ENCODE results near the gene N4BP2. TPM values are rescaled to one million over a fixed set of nuclear protein-coding genes. Genes with fewer than 3 reads are reported as not detected.
"Not testable (repeated sequence)": the region's sequence is repeated elsewhere in the genome, so short reads cannot be mapped to it uniquely, and the experiment has no call there.

The N4BP2 gene
- total RNA-seq (2021) (6.5 and 7.8 TPM in 2 replicates), Bru-seq, nascent RNA (percentile 72 among the genes with signal in this experiment), BruChase-seq, experiment 1, labeled RNA remaining after a 2-hour chase (percentile 73 among the genes with signal in this experiment), BruChase-seq, experiment 2, labeled RNA remaining after a 6-hour chase (percentile 73 among the genes with signal in this experiment)
- long read RNA-seq, partial matches to known transcripts: 0 of 1 reads
- long read RNA-seq, other reads (novel, unspliced or antisense): 1 of 1 reads

- peak; percentile 65 to 79 for DNase-seq
- Histone ChIP-seq H3K9me3 (ENCODE audit: insufficient read depth, low read depth) (no peaks in the 10 kb centered on the region), H3K9me2 (ENCODE audit: insufficient read depth) (no peaks in the 10 kb centered on the region), H4K20me1 (ENCODE audit: insufficient read depth) (no peaks in the 10 kb centered on the region), H3K27me3 (ENCODE audit: insufficient read depth, low read depth) (no peaks in the 10 kb centered on the region), H3F3A (ENCODE audit: insufficient read depth, low read depth) (peaks cover 7% of the 10 kb centered on the region), H3K4me1 (replicated peaks; ENCODE audit: insufficient read depth) (peaks cover 26% of the 10 kb centered on the region), H3K79me2 (ENCODE audit: low read depth) (peaks cover 24% of the 10 kb centered on the region), H3K4me2 (peak within 1 kb of the TSS; percentile 95), H3K36me3 (ENCODE audit: low read depth) (no peaks in the 10 kb centered on the region), H3K27ac (peak within 1 kb of the TSS; percentile 88), H3K4me3 (peak within 1 kb of the TSS; percentile 93), H2AFZ (peak within 1 kb of the TSS; percentile 98)
- POLR2A ChIA-PET (ENCODE audit: unreplicated experiment): interaction anchor here (0.6 to 1.0 kb wide), 5 partner anchors 62 to 1482 kb away, joined by 3 to 8 read pairs (median 5); no protein-coding TSS in a partner anchor
- intact Hi-C loops (cut with micrococcal nuclease; ENCODE audit: unreplicated experiment): loop anchor here (1.0 to 10.0 kb wide), 6 partner anchors 79 to 660 kb away; no protein-coding TSS in a partner anchor
- BruUV-seq (replicated peaks): no TSS peak
- CTCF ChIA-PET: interaction anchor here (0.6 to 1.3 kb wide), 7 partner anchors 79 to 1796 kb away, joined by 3 to 13 read pairs (median 6); no protein-coding TSS in a partner anchor
- TF ChIP-seq, protein P1, sequence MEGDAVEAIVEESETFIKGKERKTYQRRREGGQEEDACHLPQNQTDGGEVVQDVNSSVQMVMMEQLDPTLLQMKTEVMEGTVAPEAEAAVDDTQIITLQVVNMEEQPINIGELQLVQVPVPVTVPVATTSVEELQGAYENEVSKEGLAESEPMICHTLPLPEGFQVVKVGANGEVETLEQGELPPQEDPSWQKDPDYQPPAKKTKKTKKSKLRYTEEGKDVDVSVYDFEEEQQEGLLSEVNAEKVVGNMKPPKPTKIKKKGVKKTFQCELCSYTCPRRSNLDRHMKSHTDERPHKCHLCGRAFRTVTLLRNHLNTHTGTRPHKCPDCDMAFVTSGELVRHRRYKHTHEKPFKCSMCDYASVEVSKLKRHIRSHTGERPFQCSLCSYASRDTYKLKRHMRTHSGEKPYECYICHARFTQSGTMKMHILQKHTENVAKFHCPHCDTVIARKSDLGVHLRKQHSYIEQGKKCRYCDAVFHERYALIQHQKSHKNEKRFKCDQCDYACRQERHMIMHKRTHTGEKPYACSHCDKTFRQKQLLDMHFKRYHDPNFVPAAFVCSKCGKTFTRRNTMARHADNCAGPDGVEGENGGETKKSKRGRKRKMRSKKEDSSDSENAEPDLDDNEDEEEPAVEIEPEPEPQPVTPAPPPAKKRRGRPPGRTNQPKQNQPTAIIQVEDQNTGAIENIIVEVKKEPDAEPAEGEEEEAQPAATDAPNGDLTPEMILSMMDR (conservative IDR thresholded peaks at IDR 0.05): peak; percentile 55; the same call in 1 of the 2 replicates
- TF ChIP-seq EZH2 (IDR thresholded peaks at IDR 0.05; ENCODE audit: low read depth): no peak
Observed at GRCh38 chr4:40056716-40057585, at the start of gene N4BP2. TSS of gene N4BP2 (plus strand) at chr4:40056850. CDS start at chr4:40097341, 40,491 bp downstream.

DNA sequence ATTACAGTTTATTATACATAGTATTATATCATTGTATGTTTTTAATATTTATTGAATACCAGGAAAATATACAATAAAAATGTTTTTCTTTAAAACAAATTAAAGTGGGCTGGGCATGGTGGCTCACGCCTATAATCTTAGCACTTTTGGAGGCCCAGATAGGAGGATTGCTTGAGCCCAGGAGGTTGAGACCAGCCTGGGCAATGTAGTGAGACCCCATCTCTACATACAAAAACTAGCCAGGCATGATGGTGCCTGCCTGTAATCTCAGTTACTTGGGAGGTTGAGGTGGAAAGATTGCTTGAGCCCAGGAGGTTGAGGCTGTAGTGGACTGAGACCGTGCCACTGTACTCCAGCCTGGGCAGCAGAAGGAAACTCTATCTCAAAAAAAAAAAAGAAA lies 40.6 kb upstream of the N4BP2 start:
- CTCF ChIA-PET: no interaction called here
- intact Hi-C loops (cut with micrococcal nuclease; ENCODE audit: unreplicated experiment): no loop called here

GRCh38 chr4:40020221-40020620 lies 36.4 kb upstream of the N4BP2 start:
- intact Hi-C loops (cut with micrococcal nuclease; ENCODE audit: unreplicated experiment): no loop called here
- no TSS peak for BruUV-seq (replicated peaks)

More for the DNA sequence above, 40.6 kb upstream of the N4BP2 start:
- no peaks in the 10 kb centered on the region for H3K36me3 ChIP-seq (ENCODE audit: low read depth)
- H4K20me1 ChIP-seq (ENCODE audit: insufficient read depth): no peaks in the 10 kb centered on the region
- no peaks in the 10 kb centered on the region for H3K9me2 ChIP-seq (ENCODE audit: insufficient read depth)
- DNase-seq: no peak
- no peaks in the 10 kb centered on the region for H3K9me3 ChIP-seq (ENCODE audit: insufficient read depth, low read depth)
- no peaks in the 10 kb centered on the region for H3K27me3 ChIP-seq (ENCODE audit: insufficient read depth, low read depth)
- no peaks in the 10 kb centered on the region for H3K4me1 ChIP-seq (replicated peaks; ENCODE audit: insufficient read depth)
- no peak overlapping the region for H2AFZ ChIP-seq
- BruUV-seq (replicated peaks): no TSS peak
- H3K27ac ChIP-seq: no peak overlapping the region
- H3K4me3 ChIP-seq: no peak overlapping the region
- H3F3A ChIP-seq (ENCODE audit: insufficient read depth, low read depth): no peaks in the 10 kb centered on the region
- POLR2A ChIA-PET (ENCODE audit: unreplicated experiment): no interaction called here
- no peaks in the 10 kb centered on the region for H3K79me2 ChIP-seq (ENCODE audit: low read depth)
- H3K4me2 ChIP-seq: no peak overlapping the region
- no peak for TF ChIP-seq EZH2 (IDR thresholded peaks at IDR 0.05; ENCODE audit: low read depth)
- TF ChIP-seq, protein P1 (conservative IDR thresholded peaks at IDR 0.05): no peak

DNA sequence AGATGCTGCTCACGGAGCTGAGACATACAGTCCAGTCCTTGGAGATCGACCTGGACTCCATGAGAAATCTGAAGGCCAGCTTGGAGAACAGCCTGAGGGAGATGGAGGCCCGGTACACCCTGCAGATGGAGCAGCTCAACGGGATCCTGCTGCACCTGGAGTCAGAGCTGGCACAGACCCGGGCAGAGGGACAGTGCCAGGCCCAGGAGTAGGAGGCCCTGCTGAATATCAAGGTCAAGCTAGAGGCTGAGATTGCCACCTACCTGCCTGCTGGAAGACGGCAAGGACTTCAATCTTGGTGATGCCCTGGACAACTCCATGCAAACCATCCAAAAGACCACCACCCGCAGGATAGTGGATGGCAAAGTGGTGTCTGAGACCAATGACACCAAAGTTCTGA lies 35.5 kb upstream of the N4BP2 start:
- POLR2A ChIA-PET (ENCODE audit: unreplicated experiment): interaction anchor here (0.7 to 0.8 kb wide), 2 partner anchors 37 to 313 kb away, joined by 6 to 11 read pairs; no protein-coding TSS in a partner anchor
- H3K27me3 ChIP-seq (ENCODE audit: insufficient read depth, low read depth); intact Hi-C loops (cut with micrococcal nuclease; ENCODE audit: unreplicated experiment); H3K9me2 ChIP-seq (ENCODE audit: insufficient read depth); H3K4me3 ChIP-seq; H3F3A ChIP-seq (ENCODE audit: insufficient read depth, low read depth); H3K79me2 ChIP-seq (ENCODE audit: low read depth); H3K4me2 ChIP-seq; H2AFZ ChIP-seq; BruUV-seq (replicated peaks); DNase-seq; H3K36me3 ChIP-seq (ENCODE audit: low read depth); H3K27ac ChIP-seq; H3K9me3 ChIP-seq (ENCODE audit: insufficient read depth, low read depth); H4K20me1 ChIP-seq (ENCODE audit: insufficient read depth); H3K4me1 ChIP-seq (replicated peaks; ENCODE audit: insufficient read depth): not testable (repeated sequence)
- CTCF ChIA-PET: interaction anchor here (0.6 to 1.0 kb wide), 2 partner anchors 296 to 304 kb away, joined by 3 read pairs; no protein-coding TSS in a partner anchor

More at GRCh38 chr4:40020221-40020620, 36.4 kb upstream of the N4BP2 start:
- Histone ChIP-seq H3K9me3 (ENCODE audit: insufficient read depth, low read depth) (no peaks in the 10 kb centered on the region), H3K9me2 (ENCODE audit: insufficient read depth) (no peaks in the 10 kb centered on the region), H2AFZ (no peak overlapping the region), H3K4me1 (replicated peaks; ENCODE audit: insufficient read depth) (0 out of 2 replicates have a peak, but pooled peaks cover 4% of the 10 kb centered on the region), H3K27me3 (ENCODE audit: insufficient read depth, low read depth) (no peaks in the 10 kb centered on the region), H4K20me1 (ENCODE audit: insufficient read depth) (no peaks in the 10 kb centered on the region), H3K27ac (no peak overlapping the region), H3K4me2 (no peak overlapping the region), H3K4me3 (no peak overlapping the region), H3F3A (ENCODE audit: insufficient read depth, low read depth) (peaks cover 7% of the 10 kb centered on the region; the same call in 1 of the 2 replicates), H3K36me3 (ENCODE audit: low read depth) (no peaks in the 10 kb centered on the region), H3K79me2 (ENCODE audit: low read depth) (no peaks in the 10 kb centered on the region)
- TF ChIP-seq, protein P1 (conservative IDR thresholded peaks at IDR 0.05): no peak
- TF ChIP-seq EZH2 (IDR thresholded peaks at IDR 0.05; ENCODE audit: low read depth): no peak
- CTCF ChIA-PET: interaction anchor here (0.6 to 1.0 kb wide), 3 partner anchors 39 to 297 kb away, joined by 3 to 15 read pairs (median 4); no protein-coding TSS in a partner anchor
- no peak for DNase-seq
- POLR2A ChIA-PET (ENCODE audit: unreplicated experiment): no interaction called here
